Esophagus squamous epithelium (tissue), 4 donors: ENCODE results near the gene DEFB121.

Experiments
- POLR2A ChIP-seq, 4 donors: fragments of 450-650 bp; IDR thresholded peaks; one replicate each; pipeline ENCODE4 v1.6.1; 2017; ENCODE audit warnings: antibody characterized with exemption in 4 of 4, mild to moderate bottlenecking in 4 of 4, moderate library complexity in 3 of 4
- TF ChIP-seq, protein P1 (sequence below), 6 experiments: fragments of 450-650 bp in 4 of 6; fragments of 200-600 bp in 2 of 6; sonication (generic) in 2 of 6; IDR thresholded peaks; one replicate each; pipeline ENCODE4 v1.5.1; 2016 to 2019; ENCODE audit warnings: antibody characterized with exemption in 6 of 6, mild to moderate bottlenecking in 4 of 6, moderate library complexity in 4 of 6

GRCh38 chr20:31363295-31363694 lies 42.7 kb downstream of the DEFB121 start:
- TF ChIP-seq, protein P1, sequence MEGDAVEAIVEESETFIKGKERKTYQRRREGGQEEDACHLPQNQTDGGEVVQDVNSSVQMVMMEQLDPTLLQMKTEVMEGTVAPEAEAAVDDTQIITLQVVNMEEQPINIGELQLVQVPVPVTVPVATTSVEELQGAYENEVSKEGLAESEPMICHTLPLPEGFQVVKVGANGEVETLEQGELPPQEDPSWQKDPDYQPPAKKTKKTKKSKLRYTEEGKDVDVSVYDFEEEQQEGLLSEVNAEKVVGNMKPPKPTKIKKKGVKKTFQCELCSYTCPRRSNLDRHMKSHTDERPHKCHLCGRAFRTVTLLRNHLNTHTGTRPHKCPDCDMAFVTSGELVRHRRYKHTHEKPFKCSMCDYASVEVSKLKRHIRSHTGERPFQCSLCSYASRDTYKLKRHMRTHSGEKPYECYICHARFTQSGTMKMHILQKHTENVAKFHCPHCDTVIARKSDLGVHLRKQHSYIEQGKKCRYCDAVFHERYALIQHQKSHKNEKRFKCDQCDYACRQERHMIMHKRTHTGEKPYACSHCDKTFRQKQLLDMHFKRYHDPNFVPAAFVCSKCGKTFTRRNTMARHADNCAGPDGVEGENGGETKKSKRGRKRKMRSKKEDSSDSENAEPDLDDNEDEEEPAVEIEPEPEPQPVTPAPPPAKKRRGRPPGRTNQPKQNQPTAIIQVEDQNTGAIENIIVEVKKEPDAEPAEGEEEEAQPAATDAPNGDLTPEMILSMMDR (IDR thresholded peaks at IDR 0.05): no peak
- TF ChIP-seq POLR2A (IDR thresholded peaks at IDR 0.05): no peak
